NB4 (cell line): ENCODE results near the gene MAD1L1.

Experiments
- DNase-seq: peaks from one replicate; pipeline ENCODE4 v3.0.0; 2010; ENCODE audit warnings: low read depth
- H3K4me3 ChIP-seq: one replicate; pipeline ENCODE4 v1.5.1; 2011; ENCODE audit warnings: mild to moderate bottlenecking, low read depth, low read length, moderate library complexity
- CTCF ChIP-seq: IDR thresholded peaks from one replicate; pipeline ENCODE4 v1.5.1; 2012; ENCODE audit warnings: low read depth, low read length
- MAX ChIP-seq: IDR thresholded peaks from 2 replicates; pipeline ENCODE4 v1.6.1; 2011; ENCODE audit warnings: low read depth, low read length
- MYC ChIP-seq: IDR thresholded peaks from 2 replicates; pipeline ENCODE4 v1.6.1; 2011; ENCODE audit warnings: low read depth, low read length
- POLR2A ChIP-seq: IDR thresholded peaks from 2 replicates; pipeline ENCODE4 v1.6.1; 2011; ENCODE audit warnings: mild to moderate bottlenecking; ENCODE audit not compliant: insufficient read length; ENCODE audit errors: extremely low read depth

The MAD1L1 gene

GRCh38 chr7:2018569-2019460, 213.9 kb downstream of the MAD1L1 start:
- peak; percentile 98 for DNase-seq
- TF ChIP-seq CTCF (no peak), MYC (peak; percentile 89), MAX (peak; percentile 91), POLR2A (peak; percentile 22)
- no peak overlapping the region for H3K4me3 ChIP-seq

- DNase-seq, result no peak
- no peak for TF ChIP-seq MAX
- no peak for TF ChIP-seq MYC
- no peak for TF ChIP-seq CTCF
- no peak for TF ChIP-seq POLR2A
- no peak overlapping the region for H3K4me3 ChIP-seq
Observed at GRCh38 chr7:2017914-2018568, 214.7 kb downstream of the MAD1L1 start.

GRCh38 chr7:2017481-2017891, 215.3 kb downstream of the MAD1L1 start:
- TF ChIP-seq CTCF (no peak), POLR2A (no peak), MYC (no peak), MAX (no peak)
- DNase-seq, result no peak
- no peak overlapping the region for H3K4me3 ChIP-seq

GRCh38 chr7:2016761-2017480, 215.8 kb downstream of the MAD1L1 start:
- H3K4me3 ChIP-seq, result no peak overlapping the region
- no peak for DNase-seq
- TF ChIP-seq POLR2A (no peak), MYC (no peak), CTCF (no peak), MAX (no peak)

GRCh38 chr7:2016021-2016631, 216.6 kb downstream of the MAD1L1 start:
- no peak for DNase-seq
- no peak overlapping the region for H3K4me3 ChIP-seq
- TF ChIP-seq MYC (no peak), MAX (no peak), POLR2A (no peak), CTCF (no peak)
